Esophagus squamous epithelium (tissue), 4 donors: Measurements from ENCODE around the gene GPR62.

Experiments used
- POLR2A ChIP-seq, 4 donors: fragments of 450-650 bp; IDR thresholded peaks; one replicate each; pipeline ENCODE4 v1.6.1; 2017; ENCODE audit warnings: antibody characterized with exemption in 4 of 4, mild to moderate bottlenecking in 4 of 4, moderate library complexity in 3 of 4
- TF ChIP-seq, protein P1 (sequence below), 6 experiments: fragments of 450-650 bp in 4 of 6; fragments of 200-600 bp in 2 of 6; sonication (generic) in 2 of 6; IDR thresholded peaks; one replicate each; pipeline ENCODE4 v1.5.1; 2016 to 2019; ENCODE audit warnings: antibody characterized with exemption in 6 of 6, mild to moderate bottlenecking in 4 of 6, moderate library complexity in 4 of 6

DNA sequence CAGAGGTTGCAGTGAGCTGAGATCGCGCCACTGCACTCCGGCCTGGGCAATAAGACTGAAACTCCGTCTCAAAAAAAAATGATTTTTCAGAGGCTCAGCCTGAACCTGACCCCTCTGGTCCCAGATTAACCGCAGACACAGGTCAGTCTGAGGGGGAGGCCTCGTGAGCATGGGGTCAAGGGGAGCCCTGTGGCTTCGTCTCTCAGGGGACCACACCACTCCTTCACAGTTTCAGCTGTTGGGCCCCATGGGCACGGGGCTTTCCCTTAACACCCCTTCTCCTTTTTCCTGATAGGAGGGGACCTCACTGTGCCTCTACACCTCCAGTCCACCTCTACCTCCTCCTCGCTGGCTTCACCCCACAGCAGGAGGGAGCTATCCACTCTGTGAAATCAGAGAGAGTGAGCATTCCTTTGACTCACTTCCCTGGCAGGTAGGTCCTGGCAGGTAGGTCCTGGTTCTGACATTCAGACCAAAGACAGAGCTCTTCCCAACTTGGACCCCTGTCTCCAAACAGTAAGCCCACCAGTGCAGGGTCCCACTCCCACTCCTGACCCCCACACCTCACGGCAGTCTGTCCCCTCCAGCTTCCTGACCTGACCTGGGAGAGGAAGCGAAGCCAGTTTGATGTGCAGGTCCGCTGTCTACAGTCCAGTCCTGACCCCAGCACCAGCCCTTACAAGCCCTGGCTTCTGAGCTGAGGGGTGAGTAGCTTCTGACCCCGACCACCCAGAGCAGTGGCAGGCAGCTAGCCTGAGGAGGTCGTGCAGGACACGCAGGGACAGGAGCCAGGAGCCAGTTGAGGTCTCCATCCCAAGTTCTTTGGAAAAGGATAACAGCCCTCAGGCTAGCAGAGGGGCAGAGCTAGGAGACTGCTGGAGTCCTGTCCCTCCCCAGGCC, 22.5 kb upstream of the GPR62 start:
- TF ChIP-seq, protein P1, sequence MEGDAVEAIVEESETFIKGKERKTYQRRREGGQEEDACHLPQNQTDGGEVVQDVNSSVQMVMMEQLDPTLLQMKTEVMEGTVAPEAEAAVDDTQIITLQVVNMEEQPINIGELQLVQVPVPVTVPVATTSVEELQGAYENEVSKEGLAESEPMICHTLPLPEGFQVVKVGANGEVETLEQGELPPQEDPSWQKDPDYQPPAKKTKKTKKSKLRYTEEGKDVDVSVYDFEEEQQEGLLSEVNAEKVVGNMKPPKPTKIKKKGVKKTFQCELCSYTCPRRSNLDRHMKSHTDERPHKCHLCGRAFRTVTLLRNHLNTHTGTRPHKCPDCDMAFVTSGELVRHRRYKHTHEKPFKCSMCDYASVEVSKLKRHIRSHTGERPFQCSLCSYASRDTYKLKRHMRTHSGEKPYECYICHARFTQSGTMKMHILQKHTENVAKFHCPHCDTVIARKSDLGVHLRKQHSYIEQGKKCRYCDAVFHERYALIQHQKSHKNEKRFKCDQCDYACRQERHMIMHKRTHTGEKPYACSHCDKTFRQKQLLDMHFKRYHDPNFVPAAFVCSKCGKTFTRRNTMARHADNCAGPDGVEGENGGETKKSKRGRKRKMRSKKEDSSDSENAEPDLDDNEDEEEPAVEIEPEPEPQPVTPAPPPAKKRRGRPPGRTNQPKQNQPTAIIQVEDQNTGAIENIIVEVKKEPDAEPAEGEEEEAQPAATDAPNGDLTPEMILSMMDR (IDR thresholded peaks at IDR 0.05) = no peak
- TF ChIP-seq POLR2A (IDR thresholded peaks at IDR 0.05) = no peak
